ENCODE data around the gene DHCR24.
"Not testable (repeated sequence)": the region's sequence is repeated elsewhere in the genome, so short reads cannot be mapped to it uniquely, and the experiment has no call there.

- TF ChIP-seq, protein P1, sequence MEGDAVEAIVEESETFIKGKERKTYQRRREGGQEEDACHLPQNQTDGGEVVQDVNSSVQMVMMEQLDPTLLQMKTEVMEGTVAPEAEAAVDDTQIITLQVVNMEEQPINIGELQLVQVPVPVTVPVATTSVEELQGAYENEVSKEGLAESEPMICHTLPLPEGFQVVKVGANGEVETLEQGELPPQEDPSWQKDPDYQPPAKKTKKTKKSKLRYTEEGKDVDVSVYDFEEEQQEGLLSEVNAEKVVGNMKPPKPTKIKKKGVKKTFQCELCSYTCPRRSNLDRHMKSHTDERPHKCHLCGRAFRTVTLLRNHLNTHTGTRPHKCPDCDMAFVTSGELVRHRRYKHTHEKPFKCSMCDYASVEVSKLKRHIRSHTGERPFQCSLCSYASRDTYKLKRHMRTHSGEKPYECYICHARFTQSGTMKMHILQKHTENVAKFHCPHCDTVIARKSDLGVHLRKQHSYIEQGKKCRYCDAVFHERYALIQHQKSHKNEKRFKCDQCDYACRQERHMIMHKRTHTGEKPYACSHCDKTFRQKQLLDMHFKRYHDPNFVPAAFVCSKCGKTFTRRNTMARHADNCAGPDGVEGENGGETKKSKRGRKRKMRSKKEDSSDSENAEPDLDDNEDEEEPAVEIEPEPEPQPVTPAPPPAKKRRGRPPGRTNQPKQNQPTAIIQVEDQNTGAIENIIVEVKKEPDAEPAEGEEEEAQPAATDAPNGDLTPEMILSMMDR (IDR thresholded peaks at IDR 0.05): not testable (repeated sequence)
- not testable (repeated sequence) for TF ChIP-seq PBX3 (IDR thresholded peaks at IDR 0.05); USF2 (IDR thresholded peaks at IDR 0.05); POLR2A (IDR thresholded peaks at IDR 0.05; ENCODE audit: low read length); NPAS2 (CRISPR knock-in tag; IDR thresholded peaks at IDR 0.05; ENCODE audit: borderline replicate concordance)
Measured at GRCh38 chr1:54911076-54911475, 24.1 kb upstream of the DHCR24 start.

Measured in A549 (cell line).